CD8-positive, alpha-beta memory T cell (primary cell): ENCODE measurements around the gene MAEA. TPM values are rescaled to one million over a fixed set of nuclear protein-coding genes. Genes with fewer than 3 reads are reported as not detected.

ENCODE experiments used
- CTCF ChIA-PET: fragments of 350-600 bp; sonication (Branson Sonifier 250); formaldehyde crosslinking; loops from one replicate; lab custom pipeline; 2021; ENCODE audit warnings: antibody characterized with exemption; lab: Charles Lee
- POLR2A ChIA-PET: fragments of 350-600 bp; sonication (Branson Sonifier 250); formaldehyde crosslinking; loops from one replicate; lab custom pipeline; 2021; ENCODE audit warnings: antibody characterized with exemption; lab: Charles Lee
- DNase-seq, 5 donors: peaks; one replicate each; pipeline versions ENCODE4 v3.0.0 to v3.0.0-alpha.2; 2020 to 2022; ENCODE audit warnings: mixed read lengths in 1 of 5
- H3K27ac ChIP-seq: one replicate; pipeline ENCODE4 v1.7.0; 2013; ENCODE audit warnings: low read depth, mild to moderate bottlenecking, low read length, moderate library complexity
- H3K27me3 ChIP-seq: 2 replicates; pipeline ENCODE4 v1.7.0; 2013; ENCODE audit warnings: low read length, mild to moderate bottlenecking; ENCODE audit not compliant: insufficient read depth, poor library complexity, severe bottlenecking
- H3K36me3 ChIP-seq: 2 replicates; pipeline ENCODE4 v1.7.0; 2013; ENCODE audit warnings: mild to moderate bottlenecking, low read length, moderate library complexity; ENCODE audit not compliant: insufficient read depth
- H3K4me1 ChIP-seq: 2 replicates; pipeline ENCODE4 v1.7.0; 2013; ENCODE audit warnings: mild to moderate bottlenecking, low read length, moderate library complexity; ENCODE audit not compliant: insufficient read depth
- H3K4me3 ChIP-seq: 2 replicates; pipeline ENCODE4 v1.7.0; 2013; ENCODE audit warnings: mild to moderate bottlenecking, low read length
- H3K9me3 ChIP-seq: 2 replicates; pipeline ENCODE4 v1.7.0; 2013; ENCODE audit warnings: mild to moderate bottlenecking, low read length
- H3K27ac Mint-ChIP-seq, 8 donors: one replicate each; pipeline ENCODE4 v1.8.0; 2020 to 2021; ENCODE audit warnings: mixed read lengths in 8 of 8, mild to moderate bottlenecking in 6 of 8, inconsistent platforms in 3 of 8, moderate library complexity in 3 of 8
- H3K27me3 Mint-ChIP-seq, 2 donors: one replicate each; pipeline ENCODE4 v1.8.0; 2020 to 2021; ENCODE audit warnings: mixed read lengths in 2 of 2, mild to moderate bottlenecking in 1 of 2, moderate library complexity in 1 of 2
- H3K36me3 Mint-ChIP-seq, 3 donors: one replicate each; pipeline ENCODE4 v1.8.0; 2020 to 2021; ENCODE audit warnings: mixed read lengths in 3 of 3, inconsistent platforms in 1 of 3, mild to moderate bottlenecking in 1 of 3
- H3K4me1 Mint-ChIP-seq, 3 donors: one replicate each; pipeline ENCODE4 v1.8.0; 2020 to 2021; ENCODE audit warnings: mixed read lengths in 3 of 3, inconsistent platforms in 1 of 3, mild to moderate bottlenecking in 1 of 3
- H3K4me3 Mint-ChIP-seq, 7 donors: one replicate each; pipeline ENCODE4 v1.8.0; 2020 to 2021; ENCODE audit warnings: mixed read lengths in 7 of 7, mild to moderate bottlenecking in 6 of 7, moderate library complexity in 4 of 7, inconsistent platforms in 2 of 7
- H3K9me3 Mint-ChIP-seq, 5 donors: one replicate each; pipeline ENCODE4 v1.8.0; 2020 to 2022; ENCODE audit warnings: mixed read lengths in 5 of 5, mild to moderate bottlenecking in 3 of 5, moderate library complexity in 2 of 5, inconsistent platforms in 1 of 5
- polyA plus RNA-seq: library from polyadenylated mRNA; unstranded; fragments of 300-500 nt; fragmentation: Illumina TruSeq; gene quantifications from one replicate; pipeline ENCODE4 v1.2.3, GENCODE V29; 2021
- total RNA-seq, 2 experiments: library from RNA; stranded (reverse); gene quantifications; one replicate each; pipeline ENCODE4 v1.2.3, GENCODE V29; 2021

MAEA gene
- total and polyA plus RNA-seq, 3 experiments from 2014 or later, result 59.4 to 75.3 (median 63.8) TPM

DNA sequence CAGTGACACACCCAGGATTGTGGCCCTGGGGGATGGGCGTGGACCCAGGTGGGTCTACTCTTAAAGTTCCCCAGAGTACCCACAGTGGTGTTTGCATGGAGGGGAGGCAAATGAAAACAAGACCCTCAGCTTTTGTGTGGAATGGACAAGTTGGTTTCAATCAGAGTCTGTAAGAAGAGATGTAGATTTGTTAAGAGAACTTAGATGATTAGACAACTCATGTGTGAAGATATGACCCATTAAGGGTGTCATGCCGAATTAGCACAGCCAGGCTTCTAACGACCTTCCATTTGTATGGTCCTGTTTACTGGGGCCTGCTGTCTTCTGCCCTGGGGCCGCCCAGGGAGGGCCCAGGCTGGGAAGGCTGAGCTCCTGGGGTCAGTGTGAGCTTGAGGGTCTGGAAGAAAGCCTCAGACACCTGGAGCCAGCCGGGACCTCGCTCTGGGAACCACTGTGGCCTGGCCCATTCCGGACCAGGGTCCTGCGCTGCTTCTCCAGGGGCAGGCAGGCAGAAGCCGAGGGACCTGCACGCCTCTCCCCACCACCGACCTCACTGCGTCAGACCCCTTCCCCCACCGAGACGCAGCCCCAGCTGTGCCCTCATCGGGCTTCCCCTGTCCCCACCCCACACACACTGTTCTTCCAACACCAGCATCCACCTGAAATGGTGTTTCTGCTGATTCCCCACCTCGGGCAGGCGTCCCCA lies 77.7 kb downstream of the MAEA start:
- no peaks in the 10 kb centered on the region for H3K9me3 Mint-ChIP-seq
- peaks cover 4 to 44% (median 9%) of the 10 kb centered on the region in 3 donors for H3K36me3 Mint-ChIP-seq
- Histone ChIP-seq H3K27me3 (no peaks in the 10 kb centered on the region), H3K36me3 (no peaks in the 10 kb centered on the region), H3K4me3 (no peak overlapping the region), H3K4me1 (no peaks in the 10 kb centered on the region), H3K9me3 (no peaks in the 10 kb centered on the region), H3K27ac (no peak overlapping the region)
- H3K27ac Mint-ChIP-seq, result no peak overlapping the region
- no peaks in the 10 kb centered on the region for H3K27me3 Mint-ChIP-seq
- DNase-seq, result no peak
- H3K4me1 Mint-ChIP-seq, result peaks cover 0 to 3% (median 0%) of the 10 kb centered on the region in 3 donors
- ChIA-PET CTCF (no interaction called here), POLR2A (no interaction called here)
- H3K4me3 Mint-ChIP-seq, result no peak overlapping the region

GRCh38 chr4:1367936-1368289 lies 78.2 kb downstream of the MAEA start:
- Histone ChIP-seq H3K4me3 (no peak overlapping the region), H3K4me1 (no peaks in the 10 kb centered on the region), H3K36me3 (no peaks in the 10 kb centered on the region), H3K9me3 (no peaks in the 10 kb centered on the region), H3K27ac (no peak overlapping the region), H3K27me3 (no peaks in the 10 kb centered on the region)
- H3K9me3 Mint-ChIP-seq, result no peaks in the 10 kb centered on the region
- peak overlapping the region in 1 of 8 donors; percentile 54 for H3K27ac Mint-ChIP-seq
- ChIA-PET CTCF (no interaction called here), POLR2A (no interaction called here)
- peaks cover 8 to 47% (median 11%) of the 10 kb centered on the region in 3 donors for H3K36me3 Mint-ChIP-seq
- H3K4me1 Mint-ChIP-seq, result peaks cover 0 to 3% (median 0%) of the 10 kb centered on the region in 3 donors
- H3K4me3 Mint-ChIP-seq, result no peak overlapping the region
- H3K27me3 Mint-ChIP-seq, result no peaks in the 10 kb centered on the region
- DNase-seq, result no peak

- peak in 1 of 5 donors; percentile 39 for DNase-seq
- H3K27me3 Mint-ChIP-seq, result no peaks in the 10 kb centered on the region
- ChIA-PET POLR2A (no interaction called here), CTCF (no interaction called here)
- Histone ChIP-seq H3K4me3 (no peak overlapping the region), H3K4me1 (no peaks in the 10 kb centered on the region), H3K36me3 (no peaks in the 10 kb centered on the region), H3K27me3 (no peaks in the 10 kb centered on the region), H3K27ac (no peak overlapping the region), H3K9me3 (no peaks in the 10 kb centered on the region)
- no peak overlapping the region for H3K27ac Mint-ChIP-seq
- no peak overlapping the region for H3K4me3 Mint-ChIP-seq
- H3K4me1 Mint-ChIP-seq, result peaks cover 0 to 3% (median 0%) of the 10 kb centered on the region in 3 donors
- peaks cover 8 to 51% (median 16%) of the 10 kb centered on the region in 3 donors for H3K36me3 Mint-ChIP-seq
- H3K9me3 Mint-ChIP-seq, result no peaks in the 10 kb centered on the region
Observed at GRCh38 chr4:1368421-1369090, 78.9 kb downstream of the MAEA start.

- no peaks in the 10 kb centered on the region for H3K9me3 Mint-ChIP-seq
- Histone ChIP-seq H3K4me1 (no peaks in the 10 kb centered on the region), H3K4me3 (no peak overlapping the region), H3K36me3 (no peaks in the 10 kb centered on the region), H3K27ac (no peak overlapping the region), H3K27me3 (no peaks in the 10 kb centered on the region), H3K9me3 (no peaks in the 10 kb centered on the region)
- H3K27ac Mint-ChIP-seq, result peak overlapping the region in 1 of 8 donors; percentile 43
- no peak overlapping the region for H3K4me3 Mint-ChIP-seq
- H3K27me3 Mint-ChIP-seq, result no peaks in the 10 kb centered on the region
- peaks cover 8 to 56% (median 19%) of the 10 kb centered on the region in 3 donors for H3K36me3 Mint-ChIP-seq
- peaks cover 0 to 3% (median 0%) of the 10 kb centered on the region in 3 donors for H3K4me1 Mint-ChIP-seq
- ChIA-PET POLR2A (no interaction called here), CTCF (no interaction called here)
- DNase-seq, result peak in 1 of 5 donors; percentile 16
Observed at GRCh38 chr4:1369091-1369450, 79.4 kb downstream of the MAEA start.

- H3K4me3 Mint-ChIP-seq, result no peak overlapping the region
- H3K27me3 Mint-ChIP-seq, result no peaks in the 10 kb centered on the region
- peaks cover 0 to 3% (median 0%) of the 10 kb centered on the region in 3 donors for H3K4me1 Mint-ChIP-seq
- CTCF ChIA-PET, result no interaction called here
- no peaks in the 10 kb centered on the region for H3K9me3 ChIP-seq
- H3K27ac Mint-ChIP-seq, result no peak overlapping the region
- no peak for DNase-seq
- H3K9me3 Mint-ChIP-seq, result no peaks in the 10 kb centered on the region
- POLR2A ChIA-PET, result no interaction called here
- peaks cover 8 to 55% (median 19%) of the 10 kb centered on the region in 3 donors for H3K36me3 Mint-ChIP-seq
- H3K27ac ChIP-seq, result no peak overlapping the region
- H3K27me3 ChIP-seq, result no peaks in the 10 kb centered on the region
- no peaks in the 10 kb centered on the region for H3K36me3 ChIP-seq
- H3K4me1 ChIP-seq, result no peaks in the 10 kb centered on the region
- H3K4me3 ChIP-seq, result no peak overlapping the region
Observed at GRCh38 chr4:1369479-1370079, 79.9 kb downstream of the MAEA start.

DNA sequence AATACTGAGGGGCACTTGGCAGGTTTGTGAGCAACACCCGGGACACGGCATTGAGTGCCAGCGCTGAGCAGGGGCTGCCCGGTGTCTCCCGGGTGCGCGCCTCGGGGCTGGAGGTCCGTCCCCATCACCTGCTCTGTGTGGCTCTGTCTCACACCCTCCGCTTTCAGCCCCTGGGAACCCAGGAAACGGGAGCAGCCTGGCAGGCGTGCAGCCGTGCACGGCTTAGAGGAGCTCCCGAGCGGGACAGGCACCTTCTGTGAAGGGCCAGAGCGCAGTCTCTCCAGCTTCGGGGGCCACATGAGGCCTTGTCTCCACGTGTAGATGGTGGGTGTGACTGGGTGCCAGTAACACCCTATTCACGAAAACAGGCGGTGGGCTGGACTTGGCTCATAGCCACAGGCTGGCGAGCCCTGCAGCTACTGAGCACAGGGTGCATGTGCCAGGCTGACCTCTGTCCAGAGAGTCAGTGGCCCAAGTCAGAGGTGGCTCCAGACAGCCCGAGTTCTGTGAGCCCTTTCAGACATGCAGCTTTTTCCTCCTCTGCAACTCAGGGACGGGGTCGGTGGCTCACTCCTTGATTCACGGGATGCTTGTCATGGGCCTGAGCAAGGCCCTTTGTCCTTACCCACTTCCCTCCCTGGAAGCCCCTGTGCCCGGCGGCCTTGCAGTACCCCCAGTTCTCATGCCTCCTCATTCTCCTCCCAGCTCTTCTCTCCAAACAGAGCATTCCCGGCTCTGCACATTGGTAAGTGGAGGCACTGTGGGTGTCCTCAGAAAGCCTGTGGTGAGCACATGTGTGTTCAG lies 80.8 kb downstream of the MAEA start:
- no peaks in the 10 kb centered on the region for H3K36me3 ChIP-seq
- H3K9me3 ChIP-seq, result no peaks in the 10 kb centered on the region
- H3K4me3 ChIP-seq, result no peak overlapping the region
- H3K27me3 ChIP-seq, result no peaks in the 10 kb centered on the region
- peak in 1 of 5 donors; percentile 17 for DNase-seq
- ChIA-PET CTCF (interaction anchor here (0.8 kb wide), 1 partner anchor 14 kb away, joined by 4 read pairs; no protein-coding TSS in a partner anchor), POLR2A (no interaction called here)
- Mint-ChIP-seq H3K4me3 (no peak overlapping the region), H3K27ac (no peak overlapping the region), H3K36me3 (peaks cover 8 to 59% (median 19%) of the 10 kb centered on the region in 3 donors), H3K4me1 (peaks cover 0 to 3% (median 0%) of the 10 kb centered on the region in 3 donors), H3K27me3 (no peaks in the 10 kb centered on the region), H3K9me3 (no peaks in the 10 kb centered on the region)
- no peak overlapping the region for H3K27ac ChIP-seq
- H3K4me1 ChIP-seq, result no peaks in the 10 kb centered on the region

GRCh38 chr4:1371176-1372165 lies 81.8 kb downstream of the MAEA start:
- H3K4me1 Mint-ChIP-seq, result peaks cover 0 to 3% (median 0%) of the 10 kb centered on the region in 3 donors
- CTCF ChIA-PET, result interaction anchor here (0.8 kb wide), 1 partner anchor 15 kb away, joined by 4 read pairs; no protein-coding TSS in a partner anchor
- no peaks in the 10 kb centered on the region for H3K27me3 Mint-ChIP-seq
- DNase-seq, result peak in 1 of 5 donors; percentile 17
- Histone ChIP-seq H3K36me3 (no peaks in the 10 kb centered on the region), H3K27ac (no peak overlapping the region), H3K9me3 (no peaks in the 10 kb centered on the region), H3K27me3 (no peaks in the 10 kb centered on the region), H3K4me3 (no peak overlapping the region), H3K4me1 (no peaks in the 10 kb centered on the region)
- H3K27ac Mint-ChIP-seq, result no peak overlapping the region
- POLR2A ChIA-PET, result no interaction called here
- no peak overlapping the region for H3K4me3 Mint-ChIP-seq
- H3K9me3 Mint-ChIP-seq, result no peaks in the 10 kb centered on the region
- peaks cover 8 to 59% (median 19%) of the 10 kb centered on the region in 3 donors for H3K36me3 Mint-ChIP-seq
